ENCODE data around the gene HBM.
A peak's percentile ranks its signal among the peaks of the same experiment; 100 is the strongest.
"Not testable (repeated sequence)": the region's sequence is repeated elsewhere in the genome, so short reads cannot be mapped to it uniquely, and the experiment has no call there.

The HBM gene

GRCh38 chr16:170088-170507 is 4.3 kb downstream of the HBM start:
- ATAC-seq (ENCODE audit: low read depth); H3K4me1 Mint-ChIP-seq; H3K4me3 Mint-ChIP-seq; DNase-seq (ENCODE audit: low spot score in 2 of 2); H3K36me3 Mint-ChIP-seq; H3K27ac Mint-ChIP-seq; H3K9me3 Mint-ChIP-seq: not testable (repeated sequence)
- H3K27me3 Mint-ChIP-seq: peaks cover 40% of the 10 kb centered on the region

- peaks cover 46% of the 10 kb centered on the region for H3K27me3 Mint-ChIP-seq
- DNase-seq (ENCODE audit: low spot score in 2 of 2) (no peak), ATAC-seq (ENCODE audit: low read depth) (no peak)
- H3K9me3 Mint-ChIP-seq: no peaks in the 10 kb centered on the region
- no peak overlapping the region for H3K4me3 Mint-ChIP-seq
- H3K27ac Mint-ChIP-seq: no peak overlapping the region
- peaks cover 14% of the 10 kb centered on the region for H3K4me1 Mint-ChIP-seq
- H3K36me3 Mint-ChIP-seq: peaks cover 3% of the 10 kb centered on the region
Observed at GRCh38 chr16:170788-171187, 5.0 kb downstream of the HBM start.

DNA sequence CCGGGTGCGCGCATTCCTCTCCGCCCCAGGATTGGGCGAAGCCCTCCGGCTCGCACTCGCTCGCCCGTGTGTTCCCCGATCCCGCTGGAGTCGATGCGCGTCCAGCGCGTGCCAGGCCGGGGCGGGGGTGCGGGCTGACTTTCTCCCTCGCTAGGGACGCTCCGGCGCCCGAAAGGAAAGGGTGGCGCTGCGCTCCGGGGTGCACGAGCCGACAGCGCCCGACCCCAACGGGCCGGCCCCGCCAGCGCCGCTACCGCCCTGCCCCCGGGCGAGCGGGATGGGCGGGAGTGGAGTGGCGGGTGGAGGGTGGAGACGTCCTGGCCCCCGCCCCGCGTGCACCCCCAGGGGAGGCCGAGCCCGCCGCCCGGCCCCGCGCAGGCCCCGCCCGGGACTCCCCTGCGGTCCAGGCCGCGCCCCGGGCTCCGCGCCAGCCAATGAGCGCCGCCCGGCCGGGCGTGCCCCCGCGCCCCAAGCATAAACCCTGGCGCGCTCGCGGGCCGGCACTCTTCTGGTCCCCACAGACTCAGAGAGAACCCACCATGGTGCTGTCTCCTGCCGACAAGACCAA is 6.7 kb downstream of the HBM start, which contains the start of gene HBA2:
Gene HBA2 (plus strand): TSS at position 503 of the 568 bp plus-strand sequence. CDS start 37 bp downstream, at position 540.
- peak; percentile 50 for ATAC-seq (ENCODE audit: low read depth)
- not testable (repeated sequence) for H3K27ac Mint-ChIP-seq, H3K9me3 Mint-ChIP-seq

GRCh38 chr16:173211-173854 is 7.6 kb downstream of the HBM start:
- not testable (repeated sequence) for H3K9me3 Mint-ChIP-seq
- H3K4me3 Mint-ChIP-seq: peak overlapping the region; percentile 46

More for the DNA sequence above, 6.7 kb downstream of the HBM start, which contains the start of gene HBA2:
- not testable (repeated sequence) for DNase-seq (ENCODE audit: low spot score in 2 of 2); H3K36me3 Mint-ChIP-seq
- peaks cover 40% of the 10 kb centered on the region for H3K27me3 Mint-ChIP-seq
- H3K4me3 Mint-ChIP-seq: peak within 1 kb of the TSS; percentile 46
- peaks cover 14% of the 10 kb centered on the region for H3K4me1 Mint-ChIP-seq

GRCh38 chr16:173928-174769 is 8.4 kb downstream of the HBM start:
- Mint-ChIP-seq H3K4me1 (peaks cover 11% of the 10 kb centered on the region), H3K27me3 (peaks cover 40% of the 10 kb centered on the region)
- H3K9me3 Mint-ChIP-seq; H3K36me3 Mint-ChIP-seq; DNase-seq (ENCODE audit: low spot score in 2 of 2); H3K27ac Mint-ChIP-seq; ATAC-seq (ENCODE audit: low read depth); H3K4me3 Mint-ChIP-seq: not testable (repeated sequence)

More at GRCh38 chr16:173211-173854, 7.6 kb downstream of the HBM start:
- not testable (repeated sequence) for H3K27ac Mint-ChIP-seq; H3K36me3 Mint-ChIP-seq; ATAC-seq (ENCODE audit: low read depth); DNase-seq (ENCODE audit: low spot score in 2 of 2)
- Mint-ChIP-seq H3K27me3 (peaks cover 44% of the 10 kb centered on the region), H3K4me1 (peaks cover 14% of the 10 kb centered on the region)

DNA sequence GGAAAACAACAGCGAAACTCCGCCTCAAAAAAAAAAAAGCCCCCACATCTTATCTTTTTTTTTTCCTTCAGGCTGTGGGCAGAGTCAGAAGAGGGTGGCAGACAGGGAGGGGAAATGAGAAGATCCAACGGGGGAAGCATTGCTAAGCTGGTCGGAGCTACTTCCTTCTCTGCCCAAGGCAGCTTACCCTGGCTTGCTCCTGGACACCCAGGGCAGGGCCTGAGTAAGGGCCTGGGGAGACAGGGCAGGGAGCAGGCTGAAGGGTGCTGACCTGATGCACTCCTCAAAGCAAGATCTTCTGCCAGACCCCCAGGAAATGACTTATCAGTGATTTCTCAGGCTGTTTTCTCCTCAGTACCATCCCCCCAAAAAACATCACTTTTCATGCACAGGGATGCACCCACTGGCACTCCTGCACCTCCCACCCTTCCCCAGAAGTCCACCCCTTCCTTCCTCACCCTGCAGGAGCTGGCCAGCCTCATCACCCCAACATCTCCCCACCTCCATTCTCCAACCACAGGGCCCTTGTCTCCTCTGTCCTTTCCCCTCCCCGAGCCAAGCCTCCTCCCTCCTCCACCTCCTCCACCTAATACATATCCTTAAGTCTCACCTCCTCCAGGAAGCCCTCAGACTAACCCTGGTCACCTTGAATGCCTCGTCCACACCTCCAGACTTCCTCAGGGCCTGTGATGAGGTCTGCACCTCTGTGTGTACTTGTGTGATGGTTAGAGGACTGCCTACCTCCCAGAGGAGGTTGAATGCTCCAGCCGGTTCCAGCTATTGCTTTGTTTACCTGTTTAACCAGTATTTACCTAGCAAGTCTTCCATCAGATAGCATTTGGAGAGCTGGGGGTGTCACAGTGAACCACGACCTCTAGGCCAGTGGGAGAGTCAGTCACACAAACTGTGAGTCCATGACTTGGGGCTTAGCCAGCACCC is 9.5 kb downstream of the HBM start:
- H3K4me3 Mint-ChIP-seq: peak overlapping the region; percentile 24

DNA sequence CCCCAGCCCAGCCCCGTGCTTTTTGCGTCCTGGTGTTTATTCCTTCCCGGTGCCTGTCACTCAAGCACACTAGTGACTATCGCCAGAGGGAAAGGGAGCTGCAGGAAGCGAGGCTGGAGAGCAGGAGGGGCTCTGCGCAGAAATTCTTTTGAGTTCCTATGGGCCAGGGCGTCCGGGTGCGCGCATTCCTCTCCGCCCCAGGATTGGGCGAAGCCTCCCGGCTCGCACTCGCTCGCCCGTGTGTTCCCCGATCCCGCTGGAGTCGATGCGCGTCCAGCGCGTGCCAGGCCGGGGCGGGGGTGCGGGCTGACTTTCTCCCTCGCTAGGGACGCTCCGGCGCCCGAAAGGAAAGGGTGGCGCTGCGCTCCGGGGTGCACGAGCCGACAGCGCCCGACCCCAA is 10.2 kb downstream of the HBM start:
- peaks cover 11% of the 10 kb centered on the region for H3K4me1 Mint-ChIP-seq
- H3K27me3 Mint-ChIP-seq: peaks cover 31% of the 10 kb centered on the region
- not testable (repeated sequence) for H3K4me3 Mint-ChIP-seq; H3K36me3 Mint-ChIP-seq; H3K9me3 Mint-ChIP-seq; DNase-seq (ENCODE audit: low spot score in 2 of 2); H3K27ac Mint-ChIP-seq
- peak; percentile 11 for ATAC-seq (ENCODE audit: low read depth)

More for the DNA sequence above, 9.5 kb downstream of the HBM start:
- DNase-seq (ENCODE audit: low spot score in 2 of 2) (no peak), ATAC-seq (ENCODE audit: low read depth) (no peak)
- Mint-ChIP-seq H3K27ac (no peak overlapping the region), H3K4me1 (peaks cover 11% of the 10 kb centered on the region), H3K36me3 (peaks cover 1% of the 10 kb centered on the region), H3K9me3 (no peaks in the 10 kb centered on the region), H3K27me3 (peaks cover 35% of the 10 kb centered on the region)

DNA sequence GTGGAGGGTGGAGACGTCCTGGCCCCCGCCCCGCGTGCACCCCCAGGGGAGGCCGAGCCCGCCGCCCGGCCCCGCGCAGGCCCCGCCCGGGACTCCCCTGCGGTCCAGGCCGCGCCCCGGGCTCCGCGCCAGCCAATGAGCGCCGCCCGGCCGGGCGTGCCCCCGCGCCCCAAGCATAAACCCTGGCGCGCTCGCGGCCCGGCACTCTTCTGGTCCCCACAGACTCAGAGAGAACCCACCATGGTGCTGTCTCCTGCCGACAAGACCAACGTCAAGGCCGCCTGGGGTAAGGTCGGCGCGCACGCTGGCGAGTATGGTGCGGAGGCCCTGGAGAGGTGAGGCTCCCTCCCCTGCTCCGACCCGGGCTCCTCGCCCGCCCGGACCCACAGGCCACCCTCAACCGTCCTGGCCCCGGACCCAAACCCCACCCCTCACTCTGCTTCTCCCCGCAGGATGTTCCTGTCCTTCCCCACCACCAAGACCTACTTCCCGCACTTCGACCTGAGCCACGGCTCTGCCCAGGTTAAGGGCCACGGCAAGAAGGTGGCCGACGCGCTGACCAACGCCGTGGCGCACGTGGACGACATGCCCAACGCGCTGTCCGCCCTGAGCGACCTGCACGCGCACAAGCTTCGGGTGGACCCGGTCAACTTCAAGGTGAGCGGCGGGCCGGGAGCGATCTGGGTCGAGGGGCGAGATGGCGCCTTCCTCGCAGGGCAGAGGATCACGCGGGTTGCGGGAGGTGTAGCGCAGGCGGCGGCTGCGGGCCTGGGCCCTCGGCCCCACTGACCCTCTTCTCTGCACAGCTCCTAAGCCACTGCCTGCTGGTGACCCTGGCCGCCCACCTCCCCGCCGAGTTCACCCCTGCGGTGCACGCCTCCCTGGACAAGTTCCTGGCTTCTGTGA is 11.0 kb downstream of the HBM start, which contains the start of gene HBA1:
Gene HBA1 (plus strand): TSS at position 204 of the 906 bp plus-strand sequence. CDS start 37 bp downstream, at position 241.
- ATAC-seq (ENCODE audit: low read depth): peak; percentile 51
- H3K36me3 Mint-ChIP-seq; H3K27ac Mint-ChIP-seq; DNase-seq (ENCODE audit: low spot score in 2 of 2); H3K9me3 Mint-ChIP-seq: not testable (repeated sequence)
- Mint-ChIP-seq H3K4me3 (peak within 1 kb of the TSS; percentile 62), H3K4me1 (peaks cover 11% of the 10 kb centered on the region), H3K27me3 (peaks cover 28% of the 10 kb centered on the region)

GRCh38 chr16:177394-177822 is 11.6 kb downstream of the HBM start:
- Mint-ChIP-seq H3K36me3 (no peaks in the 10 kb centered on the region), H3K27ac (no peak overlapping the region), H3K27me3 (peaks cover 27% of the 10 kb centered on the region), H3K4me3 (peak overlapping the region; percentile 62), H3K4me1 (peaks cover 11% of the 10 kb centered on the region), H3K9me3 (no peaks in the 10 kb centered on the region)
- ATAC-seq (ENCODE audit: low read depth): no peak
- DNase-seq (ENCODE audit: low spot score in 2 of 2): no peak

DNA sequence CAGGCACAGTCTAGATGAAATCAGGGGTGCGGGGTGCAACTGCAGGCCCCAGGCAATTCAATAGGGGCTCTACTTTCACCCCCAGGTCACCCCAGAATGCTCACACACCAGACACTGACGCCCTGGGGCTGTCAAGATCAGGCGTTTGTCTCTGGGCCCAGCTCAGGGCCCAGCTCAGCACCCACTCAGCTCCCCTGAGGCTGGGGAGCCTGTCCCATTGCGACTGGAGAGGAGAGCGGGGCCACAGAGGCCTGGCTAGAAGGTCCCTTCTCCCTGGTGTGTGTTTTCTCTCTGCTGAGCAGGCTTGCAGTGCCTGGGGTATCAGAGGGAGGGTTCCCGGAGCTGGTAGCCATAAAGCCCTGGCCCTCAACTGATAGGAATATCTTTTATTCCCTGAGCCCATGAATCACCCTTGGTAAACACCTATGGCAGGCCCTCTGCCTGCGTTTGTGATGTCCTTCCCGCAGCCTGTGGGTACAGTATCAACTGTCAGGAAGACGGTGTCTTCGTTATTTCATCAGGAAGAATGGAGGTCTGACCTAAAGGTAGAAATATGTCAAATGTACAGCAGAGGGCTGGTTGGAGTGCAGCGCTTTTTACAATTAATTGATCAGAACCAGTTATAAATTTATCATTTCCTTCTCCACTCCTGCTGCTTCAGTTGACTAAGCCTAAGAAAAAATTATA is 12.3 kb downstream of the HBM start:
- ATAC-seq (ENCODE audit: low read depth): no peak
- H3K4me3 Mint-ChIP-seq: peak overlapping the region; percentile 34

GRCh38 chr16:178668-179015 is 12.9 kb downstream of the HBM start:
- Mint-ChIP-seq H3K4me3 (no peak overlapping the region), H3K27me3 (peaks cover 24% of the 10 kb centered on the region), H3K9me3 (no peaks in the 10 kb centered on the region), H3K36me3 (no peaks in the 10 kb centered on the region), H3K4me1 (peaks cover 8% of the 10 kb centered on the region), H3K27ac (no peak overlapping the region)
- ATAC-seq (ENCODE audit: low read depth) (no peak), DNase-seq (ENCODE audit: low spot score in 2 of 2) (no peak)

More for the DNA sequence above, 12.3 kb downstream of the HBM start:
- Mint-ChIP-seq H3K36me3 (no peaks in the 10 kb centered on the region), H3K27ac (no peak overlapping the region), H3K4me1 (peaks cover 11% of the 10 kb centered on the region), H3K27me3 (peaks cover 27% of the 10 kb centered on the region), H3K9me3 (no peaks in the 10 kb centered on the region)
- DNase-seq (ENCODE audit: low spot score in 2 of 2): no peak
